Omental fat pad (tissue), 4 donors: ENCODE measurements around the gene MAGI2. TPM values are rescaled to one million over a fixed set of nuclear protein-coding genes. Genes with fewer than 3 reads are reported as not detected.
"Not testable (repeated sequence)": the region's sequence is repeated elsewhere in the genome, so short reads cannot be mapped to it uniquely, and the experiment has no call there.

Source experiments
- ATAC-seq: fragments of 150-250 bp; one replicate; pipeline ENCODE4 v1.9.1; 2016; ENCODE audit warnings: mild to moderate bottlenecking, moderate library complexity; ENCODE audit not compliant: low FRiP score
- DNase-seq: peaks from one replicate; pipeline ENCODE4 v3.0.0-alpha.2; 2019; ENCODE audit warnings: low spot score
- total RNA-seq, 4 donors: library from RNA; depleted of rRNA; stranded (reverse); fragments of >200 nt; gene quantifications; one replicate each; pipeline ENCODE4 v1.1.0, GENCODE V29; 2016
- TF ChIP-seq, protein P1 (sequence below), 3 donors: fragments of 450-650 bp; IDR thresholded peaks; one replicate each; pipeline ENCODE4 v1.5.1; 2016 to 2017; ENCODE audit warnings: antibody characterized with exemption in 3 of 3, mild to moderate bottlenecking in 3 of 3, moderate library complexity in 2 of 3

Gene MAGI2
- total RNA-seq, 4 donors from 2014 or later, result 9.3 to 20.6 (median 13.2) TPM

DNA sequence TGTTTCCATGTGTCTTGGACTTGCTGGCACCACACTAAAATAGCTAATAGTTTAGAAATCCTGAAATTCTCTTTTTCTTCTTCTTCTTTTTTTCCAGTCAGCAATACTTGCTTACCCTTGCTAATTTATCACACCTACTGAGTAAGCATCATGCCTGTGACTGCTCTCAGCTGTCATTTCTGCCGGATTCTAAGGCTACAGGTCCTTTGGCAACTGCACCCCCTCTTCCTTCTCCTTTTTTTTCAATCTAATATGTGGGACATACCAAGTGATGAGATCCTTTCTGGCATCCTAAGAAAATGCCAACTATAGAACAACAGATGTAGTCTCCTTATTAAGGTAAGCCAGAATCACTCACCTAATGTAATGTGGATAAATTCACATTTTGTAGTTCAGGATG is 444.7 kb downstream of the MAGI2 start:
- ATAC-seq, result no peak
- TF ChIP-seq, protein P1, sequence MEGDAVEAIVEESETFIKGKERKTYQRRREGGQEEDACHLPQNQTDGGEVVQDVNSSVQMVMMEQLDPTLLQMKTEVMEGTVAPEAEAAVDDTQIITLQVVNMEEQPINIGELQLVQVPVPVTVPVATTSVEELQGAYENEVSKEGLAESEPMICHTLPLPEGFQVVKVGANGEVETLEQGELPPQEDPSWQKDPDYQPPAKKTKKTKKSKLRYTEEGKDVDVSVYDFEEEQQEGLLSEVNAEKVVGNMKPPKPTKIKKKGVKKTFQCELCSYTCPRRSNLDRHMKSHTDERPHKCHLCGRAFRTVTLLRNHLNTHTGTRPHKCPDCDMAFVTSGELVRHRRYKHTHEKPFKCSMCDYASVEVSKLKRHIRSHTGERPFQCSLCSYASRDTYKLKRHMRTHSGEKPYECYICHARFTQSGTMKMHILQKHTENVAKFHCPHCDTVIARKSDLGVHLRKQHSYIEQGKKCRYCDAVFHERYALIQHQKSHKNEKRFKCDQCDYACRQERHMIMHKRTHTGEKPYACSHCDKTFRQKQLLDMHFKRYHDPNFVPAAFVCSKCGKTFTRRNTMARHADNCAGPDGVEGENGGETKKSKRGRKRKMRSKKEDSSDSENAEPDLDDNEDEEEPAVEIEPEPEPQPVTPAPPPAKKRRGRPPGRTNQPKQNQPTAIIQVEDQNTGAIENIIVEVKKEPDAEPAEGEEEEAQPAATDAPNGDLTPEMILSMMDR (IDR thresholded peaks at IDR 0.05), result no peak
- DNase-seq, result no peak

DNA sequence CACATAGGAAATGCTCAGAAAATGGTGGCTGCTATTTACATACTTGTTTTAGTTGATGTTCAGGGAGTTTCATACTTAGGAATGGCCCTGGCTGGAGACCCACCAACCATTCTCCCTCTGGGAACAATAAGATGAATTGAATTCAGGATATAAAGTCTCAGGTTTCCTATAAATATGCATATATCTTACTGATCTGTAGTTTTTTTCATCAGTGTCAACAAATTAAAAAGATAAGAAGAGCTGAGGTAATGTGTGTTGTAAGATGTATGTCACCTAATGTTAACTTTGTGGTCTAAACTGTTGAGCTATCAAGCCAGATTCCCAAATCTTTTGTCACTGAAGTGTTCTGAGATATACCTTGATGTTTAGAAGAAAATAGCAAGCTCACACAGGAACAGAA is 457.5 kb downstream of the MAGI2 start:
- ATAC-seq (no peak), DNase-seq (no peak)
- TF ChIP-seq, protein P1 (IDR thresholded peaks at IDR 0.05), result no peak

DNA sequence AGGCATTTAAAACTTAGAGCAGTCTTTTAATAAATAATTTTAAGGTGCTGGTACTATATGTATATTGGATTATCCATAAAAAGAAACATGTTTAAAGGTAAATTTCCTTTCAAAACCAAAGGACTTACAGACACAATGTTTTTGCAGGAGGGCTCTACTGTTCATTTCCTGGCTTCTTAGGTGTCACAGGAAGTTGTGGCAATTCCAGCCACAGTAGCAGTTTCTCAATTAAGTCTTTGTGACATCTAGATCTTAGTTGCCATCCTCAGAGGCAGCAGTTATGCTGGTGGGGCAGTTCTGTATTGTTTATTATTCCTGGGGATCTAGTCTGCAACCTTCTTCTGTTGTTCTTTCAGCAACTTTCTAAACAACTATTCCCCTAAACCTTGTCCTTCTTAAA is 460.1 kb downstream of the MAGI2 start:
- DNase-seq (no peak), ATAC-seq (no peak)
- TF ChIP-seq, protein P1 (IDR thresholded peaks at IDR 0.05), result no peak

DNA sequence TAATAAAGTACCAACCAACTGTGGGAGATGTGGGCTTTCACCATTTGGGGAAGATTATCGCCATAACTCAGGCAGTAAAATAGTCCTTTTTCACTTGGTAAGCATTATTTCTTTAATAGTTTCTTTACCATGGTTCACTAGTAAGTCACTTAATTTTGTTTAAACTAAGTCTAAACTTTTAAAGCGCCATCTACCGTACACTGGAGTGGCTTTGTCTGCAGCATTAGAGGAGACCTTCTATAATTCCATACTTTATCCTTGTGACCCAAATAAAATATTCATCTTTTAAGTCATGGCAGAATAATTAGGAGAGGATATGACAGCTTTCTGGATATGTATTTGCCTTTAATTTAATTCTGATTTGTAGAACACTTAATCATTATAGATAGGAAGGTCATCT is 468.0 kb downstream of the MAGI2 start:
- TF ChIP-seq, protein P1 (IDR thresholded peaks at IDR 0.05), result no peak
- ATAC-seq (no peak), DNase-seq (no peak)

DNA sequence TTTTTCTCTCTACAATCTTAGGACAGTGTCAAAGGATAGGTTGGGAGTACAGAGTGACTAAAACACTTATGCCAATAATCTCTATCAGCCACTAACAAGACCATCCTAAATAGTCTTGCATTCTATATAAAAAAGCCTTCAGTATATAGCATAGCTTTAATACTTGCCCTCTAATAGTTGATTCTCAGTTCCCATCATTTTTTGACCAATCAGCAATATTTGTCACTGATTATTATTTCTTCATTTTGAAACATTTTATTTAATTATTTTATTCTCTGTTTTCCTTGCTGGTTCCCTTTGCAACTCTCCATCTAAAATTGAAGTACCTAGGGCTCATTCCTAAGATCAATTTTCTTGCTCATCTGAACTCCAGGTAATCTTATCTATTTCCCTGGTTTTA is 470.0 kb downstream of the MAGI2 start:
- TF ChIP-seq, protein P1 (IDR thresholded peaks at IDR 0.05), result no peak
- ATAC-seq (no peak), DNase-seq (no peak)

DNA sequence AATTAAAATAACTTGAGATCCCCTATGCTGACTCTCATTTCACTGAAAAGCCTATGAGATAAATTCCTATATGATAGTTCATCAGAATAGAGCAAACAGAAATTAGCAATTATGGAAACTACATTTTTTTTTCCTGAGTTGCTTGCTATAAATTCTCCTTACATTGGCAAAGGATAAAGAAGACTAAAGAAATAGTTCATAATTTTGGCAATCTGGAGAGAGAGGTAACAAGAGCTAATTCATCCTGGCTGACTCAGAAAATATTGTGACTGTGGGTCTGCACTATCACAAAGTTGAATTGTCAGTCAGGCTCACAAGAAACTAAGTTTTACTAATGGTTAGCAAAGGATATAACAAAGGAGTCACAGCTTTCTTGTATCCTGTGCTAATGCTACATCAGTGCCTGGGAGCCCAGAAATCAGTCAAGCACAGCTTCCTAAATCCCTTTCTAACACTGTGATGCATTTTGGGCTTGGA is 483.0 kb downstream of the MAGI2 start:
- TF ChIP-seq, protein P1 (IDR thresholded peaks at IDR 0.05), result no peak
- no peak for DNase-seq
- ATAC-seq, result no peak

DNA sequence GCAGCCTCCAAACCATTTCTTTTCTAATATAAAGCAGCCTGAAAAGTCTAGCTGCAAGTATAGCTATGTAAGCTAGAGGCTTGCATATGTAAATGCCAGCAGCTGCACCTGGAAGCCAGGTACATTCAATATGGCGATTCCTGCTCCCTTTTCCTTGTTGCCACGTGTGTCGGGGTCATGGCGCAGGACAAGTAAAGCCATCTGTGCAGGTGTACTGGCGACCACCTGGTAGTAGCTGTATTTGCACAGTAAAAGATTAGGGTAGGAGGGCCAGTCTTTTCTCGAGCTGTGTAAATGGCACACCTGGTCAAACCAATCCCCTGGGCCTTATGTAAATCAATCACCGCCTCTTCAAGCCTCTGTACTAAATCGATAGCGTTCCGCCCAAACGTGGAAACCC is 484.5 kb downstream of the MAGI2 start:
- TF ChIP-seq, protein P1 (IDR thresholded peaks at IDR 0.05), result no peak
- ATAC-seq, result no peak
- DNase-seq, result no peak

DNA sequence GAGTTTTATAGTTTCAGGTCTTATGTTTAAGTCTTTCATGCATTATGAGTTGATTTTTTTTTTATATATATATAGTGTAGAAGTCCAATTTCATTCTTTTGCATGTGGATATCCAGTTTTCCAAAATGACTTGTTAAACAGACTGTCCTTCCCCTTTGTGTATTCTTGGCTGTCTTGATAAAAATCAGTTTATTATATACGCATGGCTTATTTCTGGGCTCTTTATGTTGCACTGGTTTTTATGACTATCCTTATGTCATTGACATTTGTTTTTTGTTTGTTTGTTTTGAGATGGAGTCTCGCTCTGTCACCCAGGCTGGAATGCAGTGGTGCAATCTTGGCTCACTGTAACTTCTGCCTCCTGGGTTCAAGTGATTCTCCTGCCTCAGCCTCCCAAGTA is 485.9 kb downstream of the MAGI2 start:
- DNase-seq, ATAC-seq: not testable (repeated sequence)
